GM23338 (cell line): Measurements from ENCODE around the gene KLF11. TPM values are rescaled to one million over a fixed set of nuclear protein-coding genes. Genes with fewer than 3 reads are reported as not detected.

Experiments used
- ATAC-seq: fragments of 200-7000 bp; cut with Tn5 transposase; 3 replicates; pipeline ENCODE4 v1.9.1; 2020
- DNase-seq: peaks from one replicate; pipeline ENCODE4 v3.0.0-alpha.2; 2015; ENCODE audit warnings: low spot score
- H2AFZ ChIP-seq: fragments of 200-600 bp; sonication (generic); 2 replicates; pipeline ENCODE4 v1.8.0; 2016; ENCODE audit warnings: antibody characterized with exemption, mild to moderate bottlenecking, moderate library complexity
- H3F3A ChIP-seq: fragments of 200-600 bp; sonication (generic); replicated peaks from 2 replicates; pipeline ENCODE4 v1.8.0; 2017; ENCODE audit warnings: antibody characterized with exemption, mixed run types, low read depth
- H3K27ac ChIP-seq: fragments of 200-600 bp; sonication (generic); 2 replicates; pipeline ENCODE4 v1.6.1; 2016; ENCODE audit warnings: low read depth
- H3K27me3 ChIP-seq: fragments of 200-600 bp; sonication (generic); 2 replicates; pipeline ENCODE4 v1.8.0; 2016; ENCODE audit warnings: mild to moderate bottlenecking, mixed run types, moderate library complexity; ENCODE audit not compliant: insufficient read depth
- H3K36me3 ChIP-seq: fragments of 200-600 bp; sonication (generic); 2 replicates; pipeline ENCODE4 v1.8.0; 2016; ENCODE audit warnings: mild to moderate bottlenecking; ENCODE audit not compliant: insufficient read depth
- H3K4me1 ChIP-seq: fragments of 200-600 bp; sonication (generic); 2 replicates; pipeline ENCODE4 v1.8.0; 2016; ENCODE audit warnings: mild to moderate bottlenecking, moderate library complexity; ENCODE audit not compliant: insufficient read depth
- H3K4me2 ChIP-seq: fragments of 200-600 bp; sonication (generic); 2 replicates; pipeline ENCODE4 v1.7.1; 2017; ENCODE audit warnings: mixed run types
- H3K4me3 ChIP-seq: fragments of 200-600 bp; sonication (generic); 2 replicates; pipeline ENCODE4 v1.6.1; 2016; ENCODE audit warnings: mixed run types
- H3K79me2 ChIP-seq: fragments of 200-600 bp; sonication (generic); replicated peaks from 2 replicates; pipeline ENCODE4 v1.8.0; 2017; ENCODE audit warnings: mild to moderate bottlenecking; ENCODE audit not compliant: insufficient read depth
- H3K9me2 ChIP-seq: fragments of 200-600 bp; sonication (generic); 2 replicates; pipeline ENCODE4 v1.8.0; 2017; ENCODE audit not compliant: insufficient read depth
- H4K20me1 ChIP-seq: fragments of 200-600 bp; sonication (generic); replicated peaks from 2 replicates; pipeline ENCODE4 v1.8.0; 2017; ENCODE audit warnings: mild to moderate bottlenecking; ENCODE audit not compliant: insufficient read depth
- H3K27ac Mint-ChIP-seq: 2 replicates; pipeline ENCODE4 v1.8.0; 2020; ENCODE audit warnings: inconsistent platforms, mild to moderate bottlenecking, moderate library complexity, mixed read lengths
- H3K27me3 Mint-ChIP-seq: 3 replicates; pipeline ENCODE4 v1.8.0; 2022; ENCODE audit warnings: low read depth, mild to moderate bottlenecking, moderate library complexity, mixed read lengths, inconsistent platforms; ENCODE audit not compliant: insufficient read depth, poor library complexity
- H3K36me3 Mint-ChIP-seq: 3 replicates; pipeline ENCODE4 v1.8.0; 2021; ENCODE audit warnings: low read depth, mild to moderate bottlenecking, inconsistent platforms, moderate library complexity, mixed read lengths
- H3K4me1 Mint-ChIP-seq: 3 replicates; pipeline ENCODE4 v1.8.0; 2020; ENCODE audit warnings: mild to moderate bottlenecking, inconsistent platforms, mixed read lengths
- H3K4me3 Mint-ChIP-seq: 3 replicates; pipeline ENCODE4 v1.8.0; 2021; ENCODE audit warnings: moderate library complexity, mild to moderate bottlenecking, inconsistent platforms, mixed read lengths
- H3K9me3 Mint-ChIP-seq: 3 replicates; pipeline ENCODE4 v1.8.0; 2020; ENCODE audit warnings: moderate library complexity, mild to moderate bottlenecking, inconsistent platforms, mixed read lengths
- EZH2 ChIP-seq: fragments of 200-600 bp; sonication (generic); IDR thresholded peaks from one replicate; pipeline ENCODE4 v1.8.0; 2017; ENCODE audit warnings: antibody characterized with exemption, mild to moderate bottlenecking, low read depth; ENCODE audit not compliant: unreplicated experiment
- POLR2AphosphoS5 ChIP-seq: IDR thresholded peaks from 2 replicates; pipeline ENCODE4 v1.6.1; 2016; ENCODE audit warnings: antibody characterized with exemption, low read depth
- polyA plus RNA-seq: library from polyadenylated mRNA; unstranded; fragments of >200 nt; fragmentation: Nextera tagmentation; extraction: Ambion mirVana; gene quantifications from 2 replicates; pipeline ENCODE4 v1.2.1, GENCODE V29; 2016
- total RNA-seq: library from RNA; depleted of rRNA; stranded (reverse); fragments of >200 nt; shearing (Covaris generic); gene quantifications from 2 replicates; pipeline ENCODE4 v1.2.3, GENCODE V29; 2014
- TF ChIP-seq, protein P1 (sequence below): fragments of 250-450 bp; sonication (Bioruptor Pico); IDR thresholded peaks from 2 replicates; pipeline ENCODE4 v1.5.0; 2020; ENCODE audit warnings: mild to moderate bottlenecking, moderate library complexity

Gene KLF11
- total and polyA plus RNA-seq, 2 experiments from 2014 or later, result 1.4 to 5.6 TPM

DNA sequence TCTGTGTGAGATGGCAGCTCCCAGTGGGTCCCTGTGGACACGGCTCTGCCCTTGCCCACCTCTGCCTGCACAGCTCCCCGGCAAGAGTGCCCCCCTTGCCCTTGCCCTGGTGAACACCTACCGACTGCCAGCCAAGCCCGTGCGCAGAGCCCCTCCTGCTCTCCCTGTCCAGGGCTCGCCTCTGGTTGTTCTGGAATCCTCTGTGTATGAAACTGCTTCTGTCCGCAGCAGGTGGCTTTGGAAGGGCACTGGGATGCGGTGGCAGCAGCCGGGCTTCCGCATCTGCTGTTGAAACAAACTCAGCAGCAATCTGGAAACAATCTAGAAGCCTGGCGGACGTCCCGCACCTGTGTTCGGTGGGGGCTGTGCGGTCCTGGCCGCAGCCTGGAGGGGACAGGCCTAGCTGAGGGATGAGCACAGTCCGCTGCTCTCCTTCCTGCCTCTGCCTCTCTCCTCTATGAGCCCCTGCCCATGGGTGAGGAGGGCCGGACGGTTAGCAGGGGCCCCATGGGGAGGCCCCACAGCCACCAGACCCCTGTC, 34.0 kb upstream of the KLF11 start:
- Histone ChIP-seq H3K79me2 (no peaks in the 10 kb centered on the region), H2AFZ (no peak overlapping the region), H3K27ac (no peak overlapping the region), H3K9me2 (no peaks in the 10 kb centered on the region), H3K27me3 (no peaks in the 10 kb centered on the region), H3K4me1 (no peaks in the 10 kb centered on the region), H3K36me3 (no peaks in the 10 kb centered on the region), H3K4me3 (no peak overlapping the region), H4K20me1 (no peaks in the 10 kb centered on the region), H3K4me2 (no peak overlapping the region), H3F3A (no peaks in the 10 kb centered on the region)
- no peak overlapping the region for H3K4me3 Mint-ChIP-seq
- no peak overlapping the region for H3K27ac Mint-ChIP-seq
- ATAC-seq (no peak), DNase-seq (no peak)
- TF ChIP-seq, protein P1, sequence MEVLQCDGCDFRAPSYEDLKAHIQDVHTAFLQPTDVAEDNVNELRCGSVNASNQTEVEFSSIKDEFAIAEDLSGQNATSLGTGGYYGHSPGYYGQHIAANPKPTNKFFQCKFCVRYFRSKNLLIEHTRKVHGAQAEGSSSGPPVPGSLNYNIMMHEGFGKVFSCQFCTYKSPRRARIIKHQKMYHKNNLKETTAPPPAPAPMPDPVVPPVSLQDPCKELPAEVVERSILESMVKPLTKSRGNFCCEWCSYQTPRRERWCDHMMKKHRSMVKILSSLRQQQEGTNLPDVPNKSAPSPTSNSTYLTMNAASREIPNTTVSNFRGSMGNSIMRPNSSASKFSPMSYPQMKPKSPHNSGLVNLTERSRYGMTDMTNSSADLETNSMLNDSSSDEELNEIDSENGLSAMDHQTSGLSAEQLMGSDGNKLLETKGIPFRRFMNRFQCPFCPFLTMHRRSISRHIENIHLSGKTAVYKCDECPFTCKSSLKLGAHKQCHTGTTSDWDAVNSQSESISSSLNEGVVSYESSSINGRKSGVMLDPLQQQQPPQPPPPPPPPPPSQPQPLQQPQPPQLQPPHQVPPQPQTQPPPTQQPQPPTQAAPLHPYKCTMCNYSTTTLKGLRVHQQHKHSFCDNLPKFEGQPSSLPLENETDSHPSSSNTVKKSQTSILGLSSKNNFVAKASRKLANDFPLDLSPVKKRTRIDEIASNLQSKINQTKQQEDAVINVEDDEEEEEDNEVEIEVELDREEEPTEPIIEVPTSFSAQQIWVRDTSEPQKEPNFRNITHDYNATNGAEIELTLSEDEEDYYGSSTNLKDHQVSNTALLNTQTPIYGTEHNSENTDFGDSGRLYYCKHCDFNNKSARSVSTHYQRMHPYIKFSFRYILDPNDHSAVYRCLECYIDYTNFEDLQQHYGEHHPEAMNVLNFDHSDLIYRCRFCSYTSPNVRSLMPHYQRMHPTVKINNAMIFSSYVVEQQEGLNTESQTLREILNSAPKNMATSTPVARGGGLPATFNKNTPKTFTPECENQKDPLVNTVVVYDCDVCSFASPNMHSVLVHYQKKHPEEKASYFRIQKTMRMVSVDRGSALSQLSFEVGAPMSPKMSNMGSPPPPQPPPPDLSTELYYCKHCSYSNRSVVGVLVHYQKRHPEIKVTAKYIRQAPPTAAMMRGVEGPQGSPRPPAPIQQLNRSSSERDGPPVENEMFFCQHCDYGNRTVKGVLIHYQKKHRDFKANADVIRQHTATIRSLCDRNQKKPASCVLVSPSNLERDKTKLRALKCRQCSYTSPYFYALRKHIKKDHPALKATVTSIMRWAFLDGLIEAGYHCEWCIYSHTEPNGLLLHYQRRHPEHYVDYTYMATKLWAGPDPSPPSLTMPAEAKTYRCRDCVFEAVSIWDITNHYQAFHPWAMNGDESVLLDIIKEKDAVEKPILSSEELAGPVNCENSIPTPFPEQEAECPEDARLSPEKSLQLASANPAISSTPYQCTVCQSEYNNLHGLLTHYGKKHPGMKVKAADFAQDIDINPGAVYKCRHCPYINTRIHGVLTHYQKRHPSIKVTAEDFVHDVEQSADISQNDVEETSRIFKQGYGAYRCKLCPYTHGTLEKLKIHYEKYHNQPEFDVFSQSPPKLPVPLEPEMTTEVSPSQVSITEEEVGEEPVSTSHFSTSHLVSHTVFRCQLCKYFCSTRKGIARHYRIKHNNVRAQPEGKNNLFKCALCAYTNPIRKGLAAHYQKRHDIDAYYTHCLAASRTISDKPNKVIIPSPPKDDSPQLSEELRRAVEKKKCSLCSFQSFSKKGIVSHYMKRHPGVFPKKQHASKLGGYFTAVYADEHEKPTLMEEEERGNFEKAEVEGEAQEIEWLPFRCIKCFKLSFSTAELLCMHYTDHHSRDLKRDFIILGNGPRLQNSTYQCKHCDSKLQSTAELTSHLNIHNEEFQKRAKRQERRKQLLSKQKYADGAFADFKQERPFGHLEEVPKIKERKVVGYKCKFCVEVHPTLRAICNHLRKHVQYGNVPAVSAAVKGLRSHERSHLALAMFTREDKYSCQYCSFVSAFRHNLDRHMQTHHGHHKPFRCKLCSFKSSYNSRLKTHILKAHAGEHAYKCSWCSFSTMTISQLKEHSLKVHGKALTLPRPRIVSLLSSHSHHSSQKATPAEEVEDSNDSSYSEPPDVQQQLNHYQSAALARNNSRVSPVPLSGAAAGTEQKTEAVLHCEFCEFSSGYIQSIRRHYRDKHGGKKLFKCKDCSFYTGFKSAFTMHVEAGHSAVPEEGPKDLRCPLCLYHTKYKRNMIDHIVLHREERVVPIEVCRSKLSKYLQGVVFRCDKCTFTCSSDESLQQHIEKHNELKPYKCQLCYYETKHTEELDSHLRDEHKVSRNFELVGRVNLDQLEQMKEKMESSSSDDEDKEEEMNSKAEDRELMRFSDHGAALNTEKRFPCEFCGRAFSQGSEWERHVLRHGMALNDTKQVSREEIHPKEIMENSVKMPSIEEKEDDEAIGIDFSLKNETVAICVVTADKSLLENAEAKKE (CRISPR knock-in tag), result no peak
- no peak for TF ChIP-seq EZH2
- H3K36me3 Mint-ChIP-seq, result no peaks in the 10 kb centered on the region
- H3K4me1 Mint-ChIP-seq, result peaks cover 3% of the 10 kb centered on the region; the same call in 1 of the 3 replicates
- H3K27me3 Mint-ChIP-seq, result peaks cover 12% of the 10 kb centered on the region
- peaks cover 6% of the 10 kb centered on the region; the same call in 1 of the 3 replicates for H3K9me3 Mint-ChIP-seq

DNA sequence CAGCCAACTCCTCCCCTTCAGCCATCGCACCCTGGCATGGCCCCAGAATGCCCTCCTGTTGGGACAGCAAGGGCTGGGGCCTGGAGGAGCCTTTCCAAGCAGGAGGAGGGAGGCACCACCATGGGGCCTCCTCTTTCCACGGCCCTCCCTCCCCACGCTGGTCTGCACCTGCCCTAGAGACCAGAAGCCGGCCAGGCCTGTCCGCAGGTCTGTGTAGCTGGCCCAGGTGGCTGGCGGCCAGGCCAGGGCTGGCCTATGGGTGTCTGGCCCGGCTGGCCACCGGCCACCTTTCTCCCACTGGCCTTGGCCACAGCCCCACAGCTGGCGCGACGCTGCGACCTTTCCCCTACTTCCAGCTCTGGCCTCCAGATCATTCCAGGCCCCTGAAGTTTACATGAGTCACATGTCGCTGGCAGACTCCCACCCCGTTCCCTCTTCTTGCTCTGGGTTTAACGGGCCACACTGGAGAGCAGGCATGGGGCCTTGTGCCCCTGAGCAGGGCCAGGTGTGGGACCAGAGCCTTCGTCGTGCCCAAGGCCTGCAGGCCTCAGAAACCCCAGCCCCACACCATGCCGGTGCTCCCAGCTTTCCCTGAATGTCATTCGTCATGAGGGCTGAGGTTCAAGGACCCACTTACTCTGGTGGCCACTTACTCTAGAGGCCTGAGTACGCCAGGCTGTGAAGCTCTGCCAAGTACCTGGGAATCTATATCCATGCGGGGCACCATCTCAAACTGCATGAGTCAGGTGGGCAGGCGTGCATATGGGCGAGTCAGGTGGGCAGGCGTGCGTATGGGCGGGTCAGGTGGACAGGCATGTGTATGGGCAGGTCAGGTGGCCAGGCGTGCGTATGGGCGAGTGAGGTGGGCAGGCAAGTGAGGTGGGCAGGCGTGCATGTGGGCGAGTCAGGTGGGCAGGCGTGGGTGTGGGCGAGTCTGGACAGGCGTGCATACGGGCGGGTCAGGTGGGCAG, 33.3 kb upstream of the KLF11 start:
- no peaks in the 10 kb centered on the region for H3K79me2 ChIP-seq
- H3K27me3 Mint-ChIP-seq, result peaks cover 12% of the 10 kb centered on the region
- H3K27ac Mint-ChIP-seq, result no peak overlapping the region
- H3K4me1 ChIP-seq, result no peaks in the 10 kb centered on the region
- H4K20me1 ChIP-seq, result no peaks in the 10 kb centered on the region
- H3K27ac ChIP-seq, result no peak overlapping the region
- no peak overlapping the region for H2AFZ ChIP-seq
- H3K4me2 ChIP-seq, result no peak overlapping the region
- DNase-seq (no peak), ATAC-seq (no peak)
- no peak overlapping the region for H3K4me3 Mint-ChIP-seq
- peaks cover 6% of the 10 kb centered on the region; the same call in 1 of the 3 replicates for H3K9me3 Mint-ChIP-seq
- no peaks in the 10 kb centered on the region for H3K9me2 ChIP-seq
- H3K4me3 ChIP-seq, result no peak overlapping the region
- no peaks in the 10 kb centered on the region for H3K36me3 Mint-ChIP-seq
- H3K4me1 Mint-ChIP-seq, result peaks cover 3% of the 10 kb centered on the region; the same call in 1 of the 3 replicates
- H3K36me3 ChIP-seq, result no peaks in the 10 kb centered on the region
- no peaks in the 10 kb centered on the region for H3F3A ChIP-seq
- no peaks in the 10 kb centered on the region for H3K27me3 ChIP-seq
- no peak for TF ChIP-seq POLR2AphosphoS5
- TF ChIP-seq, protein P1 (CRISPR knock-in tag), result no peak
